Endometrial microvascular endothelial cells (primary cell): ENCODE results near the gene PCGF2. TPM values are rescaled to one million over a fixed set of nuclear protein-coding genes. Genes with fewer than 3 reads are reported as not detected.

Source experiments
- in situ Hi-C: cut with HindIII; loops from 2 replicates; pipeline ENCODE4 v1.10.0; 2017; ENCODE audit warnings: low sequenced_read_pairs, low pct_unique_long_range_greater_than_20kb; ENCODE audit errors: inconsistent ontology term
- total RNA-seq: library from RNA; depleted of rRNA; stranded (reverse); fragments of >200 nt; gene quantifications from one replicate; pipeline ENCODE4 v1.2.3, GENCODE V29; 2015; ENCODE audit errors: inconsistent ontology term

Gene PCGF2
- total RNA-seq, 1 donor from 2014 or later: 7.2 TPM

GRCh38 chr17:38685491-38685890 lies 62.6 kb downstream of the PCGF2 start:
- in situ Hi-C loops: no loop called here

Other genes starting within 250 kb of the PCGF2 start
- gene SRCIN1, start 142.4 kb downstream of the PCGF2 start, total RNA-seq: 0.37 TPM
- 2.3 TPM for gene EPOP, start 73.4 kb downstream of the PCGF2 start, total RNA-seq
- 28.8 TPM for gene MLLT6, start 43.1 kb downstream of the PCGF2 start, total RNA-seq
- gene CISD3, start 18.0 kb downstream of the PCGF2 start, total RNA-seq: 3.7 TPM
- 303 TPM for gene PSMB3, start 4.4 kb upstream of the PCGF2 start, total RNA-seq
- gene PIP4K2B, start 51.2 kb upstream of the PCGF2 start, total RNA-seq: 58.7 TPM
- 8.2 TPM for gene CWC25, start 77.0 kb upstream of the PCGF2 start, total RNA-seq
- gene RPL23, start 105.4 kb upstream of the PCGF2 start, total RNA-seq: 1,090 TPM
- 292 TPM for gene LASP1, start 121.7 kb upstream of the PCGF2 start, total RNA-seq
- gene FBXO47, start 219.1 kb upstream of the PCGF2 start, total RNA-seq: not detected